Breast epithelium (tissue), 3 donors: Measurements from ENCODE around the gene WNK2.

Experiments
- POLR2AphosphoS5 ChIP-seq, 3 donors: sonication (generic); formaldehyde crosslinking; IDR thresholded peaks; one replicate each; pipeline ENCODE4 v1.6.1; 2017; ENCODE audit warnings: antibody characterized with exemption in 3 of 3
- TF ChIP-seq, protein P1 (sequence below), 3 donors: fragments of 450-650 bp; IDR thresholded peaks; one replicate each; pipeline ENCODE4 v1.5.1; 2016 to 2017; ENCODE audit warnings: antibody characterized with exemption in 3 of 3, mild to moderate bottlenecking in 3 of 3, moderate library complexity in 3 of 3

DNA sequence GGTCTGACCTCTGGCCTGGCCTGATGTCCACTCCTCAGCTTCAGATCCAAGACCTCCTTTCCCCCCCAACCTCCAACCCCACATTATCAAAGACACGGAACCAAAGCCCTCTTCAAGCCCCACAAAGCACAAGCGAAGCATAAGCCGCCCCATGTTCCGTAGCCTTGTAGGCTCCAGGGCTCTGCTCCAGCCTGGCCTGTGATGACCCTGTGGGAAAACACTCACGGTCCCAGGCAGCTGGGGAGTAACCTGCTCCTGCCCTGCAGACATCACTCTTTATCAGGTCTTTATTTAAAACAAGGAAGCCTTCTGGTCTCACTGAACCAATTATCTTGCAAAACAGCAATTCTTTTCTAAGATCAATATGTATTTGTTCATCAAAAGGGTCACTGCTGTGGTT lies 15.4 kb upstream of the WNK2 start:
- no peak for TF ChIP-seq POLR2AphosphoS5 (IDR thresholded peaks at IDR 0.05)
- TF ChIP-seq, protein P1, sequence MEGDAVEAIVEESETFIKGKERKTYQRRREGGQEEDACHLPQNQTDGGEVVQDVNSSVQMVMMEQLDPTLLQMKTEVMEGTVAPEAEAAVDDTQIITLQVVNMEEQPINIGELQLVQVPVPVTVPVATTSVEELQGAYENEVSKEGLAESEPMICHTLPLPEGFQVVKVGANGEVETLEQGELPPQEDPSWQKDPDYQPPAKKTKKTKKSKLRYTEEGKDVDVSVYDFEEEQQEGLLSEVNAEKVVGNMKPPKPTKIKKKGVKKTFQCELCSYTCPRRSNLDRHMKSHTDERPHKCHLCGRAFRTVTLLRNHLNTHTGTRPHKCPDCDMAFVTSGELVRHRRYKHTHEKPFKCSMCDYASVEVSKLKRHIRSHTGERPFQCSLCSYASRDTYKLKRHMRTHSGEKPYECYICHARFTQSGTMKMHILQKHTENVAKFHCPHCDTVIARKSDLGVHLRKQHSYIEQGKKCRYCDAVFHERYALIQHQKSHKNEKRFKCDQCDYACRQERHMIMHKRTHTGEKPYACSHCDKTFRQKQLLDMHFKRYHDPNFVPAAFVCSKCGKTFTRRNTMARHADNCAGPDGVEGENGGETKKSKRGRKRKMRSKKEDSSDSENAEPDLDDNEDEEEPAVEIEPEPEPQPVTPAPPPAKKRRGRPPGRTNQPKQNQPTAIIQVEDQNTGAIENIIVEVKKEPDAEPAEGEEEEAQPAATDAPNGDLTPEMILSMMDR (IDR thresholded peaks at IDR 0.05) = no peak
